PC-9 (cell line): Measurements from ENCODE around the gene PPHLN1. TPM values are rescaled to one million over a fixed set of nuclear protein-coding genes. Genes with fewer than 3 reads are reported as not detected.
A peak's percentile ranks its signal among the peaks of the same experiment; 100 is the strongest.
"Not testable (repeated sequence)": the region's sequence is repeated elsewhere in the genome, so short reads cannot be mapped to it uniquely, and the experiment has no call there.

Experiments used
- BruUV-seq: library from RNA; stranded (reverse); fragments of 400-500 nt; replicated peaks from 2 replicates; lab custom pipeline; 2021; lab: Mats Ljungman, UMichigan
- CTCF ChIA-PET: fragments of 300-600 bp; sonication (Branson Sonifier 250); formaldehyde crosslinking; loops from one replicate; lab custom pipeline; 2022; ENCODE audit warnings: antibody characterized with exemption; lab: Charles Lee
- POLR2A ChIA-PET: fragments of 300-600 bp; sonication (Branson Sonifier 250); formaldehyde crosslinking; loops from one replicate; lab custom pipeline; 2022; ENCODE audit warnings: antibody characterized with exemption; ENCODE audit not compliant: unreplicated experiment; lab: Charles Lee
- DNase-seq, 2 experiments: peaks; one replicate each; pipeline versions ENCODE4 v3.0.0 to v3.0.0-alpha.2; 2015 to 2022; ENCODE audit warnings: mixed read lengths in 1 of 2
- H2AFZ ChIP-seq: fragments of 200-600 bp; sonication (generic); 2 replicates; pipeline ENCODE4 v1.8.1; 2017; ENCODE audit warnings: antibody characterized with exemption
- H3F3A ChIP-seq: fragments of 200-600 bp; sonication (generic); 2 replicates; pipeline ENCODE4 v1.8.1; 2017; ENCODE audit warnings: antibody characterized with exemption, mild to moderate bottlenecking, low read depth; ENCODE audit not compliant: insufficient read depth
- H3K27ac ChIP-seq: fragments of 200-600 bp; sonication (generic); 2 replicates; pipeline ENCODE4 v1.6.1; 2016; ENCODE audit warnings: mixed run types
- H3K27me3 ChIP-seq: fragments of 200-600 bp; sonication (generic); 2 replicates; pipeline ENCODE4 v1.6.1; 2016; ENCODE audit warnings: low read depth, mixed run types; ENCODE audit not compliant: insufficient read depth
- H3K36me3 ChIP-seq: fragments of 200-600 bp; sonication (generic); 2 replicates; pipeline ENCODE4 v1.6.1; 2016; ENCODE audit warnings: low read depth, mixed run types
- H3K4me1 ChIP-seq: fragments of 200-600 bp; sonication (generic); replicated peaks from 2 replicates; pipeline ENCODE4 v1.6.1; 2016; ENCODE audit warnings: mixed run types; ENCODE audit not compliant: insufficient read depth
- H3K4me2 ChIP-seq: fragments of 200-600 bp; sonication (generic); 2 replicates; pipeline ENCODE4 v1.6.1; 2017; ENCODE audit warnings: mixed run types
- H3K4me3 ChIP-seq: fragments of 200-600 bp; sonication (generic); 2 replicates; pipeline ENCODE4 v1.6.1; 2016; ENCODE audit warnings: mixed run types
- H3K79me2 ChIP-seq: fragments of 200-600 bp; sonication (generic); 2 replicates; pipeline ENCODE4 v1.6.1; 2017; ENCODE audit warnings: low read depth, mixed run types
- H3K9me2 ChIP-seq: fragments of 200-600 bp; sonication (generic); 2 replicates; pipeline ENCODE4 v1.8.1; 2017; ENCODE audit warnings: mild to moderate bottlenecking; ENCODE audit not compliant: insufficient read depth
- H3K9me3 ChIP-seq: fragments of 200-600 bp; sonication (generic); 2 replicates; pipeline ENCODE4 v1.8.1; 2016; ENCODE audit warnings: low read depth; ENCODE audit not compliant: insufficient read depth
- H4K20me1 ChIP-seq: fragments of 200-600 bp; sonication (generic); 2 replicates; pipeline ENCODE4 v1.8.1; 2017; ENCODE audit not compliant: insufficient read depth
- CTCF ChIP-seq: fragments of 200-600 bp; sonication (generic); conservative IDR thresholded peaks from 2 replicates; pipeline ENCODE4 v1.6.1; 2017; ENCODE audit warnings: mixed run types, antibody characterized with exemption, mild to moderate bottlenecking, moderate library complexity
- EZH2 ChIP-seq: fragments of 200-600 bp; sonication (generic); IDR thresholded peaks from 2 replicates; pipeline ENCODE4 v1.8.0; 2017; ENCODE audit warnings: antibody characterized with exemption, low read depth
- intact Hi-C: fragments of 100-400 bp; cut with micrococcal nuclease; formaldehyde crosslinking; loops from one replicate; pipeline ENCODE4 v1.10.0; 2022; ENCODE audit not compliant: unreplicated experiment
- total RNA-seq: library from RNA; stranded (reverse); gene quantifications from 2 replicates; pipeline ENCODE4 v1.2.3, GENCODE V29; 2021

The PPHLN1 gene
- total RNA-seq, 1 experiment from 2014 or later: 61.9 TPM

GRCh38 chr12:42327227-42327590, 1.2 kb downstream of the PPHLN1 start:
- H3K4me1 ChIP-seq: peaks cover 17% of the 10 kb centered on the region
- no TSS peak for BruUV-seq
- no peaks in the 10 kb centered on the region for H3K27me3 ChIP-seq
- peaks cover 29% of the 10 kb centered on the region for H4K20me1 ChIP-seq
- POLR2A ChIA-PET: interaction anchor here (0.7 kb wide), 1 partner anchor 185 kb away, joined by 16 read pairs; no protein-coding TSS in a partner anchor
- no peak for DNase-seq
- peaks cover 9% of the 10 kb centered on the region for H3F3A ChIP-seq
- H3K36me3 ChIP-seq: no peaks in the 10 kb centered on the region
- no peak overlapping the region for H3K27ac ChIP-seq
- H3K79me2 ChIP-seq: peaks cover 73% of the 10 kb centered on the region
- TF ChIP-seq EZH2 (no peak), CTCF (no peak)
- 0 out of 2 replicates have a peak overlapping the region, but pooled peaks have one; percentile 96 for H2AFZ ChIP-seq
- H3K4me3 ChIP-seq: peak overlapping the region; percentile 95
- no peaks in the 10 kb centered on the region for H3K9me2 ChIP-seq
- CTCF ChIA-PET: no interaction called here
- intact Hi-C loops: loop anchor here (5.0 kb wide), 2 partner anchors 90 to 185 kb away; partner anchors contain the start of genes GXYLT1 and YAF2
- no peaks in the 10 kb centered on the region for H3K9me3 ChIP-seq
- H3K4me2 ChIP-seq: peak overlapping the region; percentile 82

GRCh38 chr12:42330097-42330496, 4.1 kb downstream of the PPHLN1 start:
- H3K4me2 ChIP-seq, H3K9me3 ChIP-seq, DNase-seq, CTCF ChIA-PET, H3F3A ChIP-seq, H3K9me2 ChIP-seq, H2AFZ ChIP-seq, BruUV-seq, H3K27ac ChIP-seq, H3K4me1 ChIP-seq, H3K36me3 ChIP-seq, H3K4me3 ChIP-seq, H3K27me3 ChIP-seq, POLR2A ChIA-PET: not testable (repeated sequence)
- intact Hi-C loops: loop anchor here (5.0 kb wide), 1 partner anchor 1383 kb away; no protein-coding TSS in a partner anchor
- H4K20me1 ChIP-seq: peaks cover 52% of the 10 kb centered on the region
- peaks cover 94% of the 10 kb centered on the region for H3K79me2 ChIP-seq

- peaks cover 11% of the 10 kb centered on the region; the same call in 1 of the 2 replicates for H3K36me3 ChIP-seq
- ChIA-PET CTCF (no interaction called here), POLR2A (no interaction called here)
- no TSS peak for BruUV-seq
- TF ChIP-seq EZH2 (no peak), CTCF (peak; percentile 74)
- peaks cover 90% of the 10 kb centered on the region for H3K79me2 ChIP-seq
- H3K9me3 ChIP-seq: no peaks in the 10 kb centered on the region
- intact Hi-C loops: loop anchor here (1.0 to 5.0 kb wide), 2 partner anchors 203 to 1385 kb away; no protein-coding TSS in a partner anchor
- no peaks in the 10 kb centered on the region for H3K9me2 ChIP-seq
- H4K20me1 ChIP-seq: peaks cover 64% of the 10 kb centered on the region
- H2AFZ ChIP-seq: no peak overlapping the region
- H3K4me1 ChIP-seq: peaks cover 1% of the 10 kb centered on the region
- H3K27me3 ChIP-seq: no peaks in the 10 kb centered on the region
- peaks cover 6% of the 10 kb centered on the region for H3F3A ChIP-seq
- H3K27ac ChIP-seq: no peak overlapping the region
- no peak overlapping the region for H3K4me3 ChIP-seq
- peak in 1 of 2 experiments; percentile 8 for DNase-seq
- H3K4me2 ChIP-seq: no peak overlapping the region
Measured at GRCh38 chr12:42332301-42333285, 6.6 kb downstream of the PPHLN1 start.
